Uterus (tissue), 4 donors: ENCODE results near the gene ASAP3. TPM values are rescaled to one million over a fixed set of nuclear protein-coding genes. Genes with fewer than 3 reads are reported as not detected.
"Not testable (repeated sequence)": the region's sequence is repeated elsewhere in the genome, so short reads cannot be mapped to it uniquely, and the experiment has no call there.

Experiments
- DNase-seq, 2 donors: peaks; one replicate each; pipeline ENCODE4 v3.0.0-alpha.2; 2019 to 2020
- H3K27ac ChIP-seq, 2 donors: fragments of 200-600 bp; sonication (generic); 1 replicate in 1 of 2; 2 replicates in 1 of 2; pipeline ENCODE4 v1.5.1; 2016 to 2018
- H3K27me3 ChIP-seq, 2 donors: fragments of 200-600 bp; sonication (generic); one replicate each; pipeline ENCODE4 v1.5.1; 2018 to 2019; ENCODE audit warnings: control low read depth in 1 of 2
- H3K36me3 ChIP-seq, 2 donors: fragments of 200-600 bp; sonication (generic); one replicate each; pipeline ENCODE4 v1.5.1; 2019; ENCODE audit warnings: control low read depth in 1 of 2
- H3K4me1 ChIP-seq, 2 donors: fragments of 200-600 bp; sonication (generic); one replicate each; pipeline ENCODE4 v1.5.1; 2018 to 2019; ENCODE audit warnings: control low read depth in 1 of 2
- H3K4me3 ChIP-seq, 2 donors: fragments of 200-600 bp; sonication (generic); 1 replicate in 1 of 2; 2 replicates in 1 of 2; pipeline ENCODE4 v1.5.1; 2018 to 2019; ENCODE audit warnings: mild to moderate bottlenecking in 1 of 2
- H3K9me3 ChIP-seq, 2 donors: fragments of 200-600 bp; sonication (generic); one replicate each; pipeline ENCODE4 v1.5.1; 2019; ENCODE audit warnings: control low read depth in 1 of 2
- POLR2A ChIP-seq, 2 donors: fragments of 450-650 bp; IDR thresholded peaks; one replicate each; pipeline ENCODE4 v1.6.1; 2016; ENCODE audit warnings: antibody characterized with exemption in 2 of 2, mild to moderate bottlenecking in 1 of 2, moderate library complexity in 1 of 2
- intact Hi-C: fragments of 100-400 bp; cut with DNase I; formaldehyde crosslinking; loops from one replicate; pipeline ENCODE4 v1.15.1; 2023; ENCODE audit warnings: low total_unique reads
- total RNA-seq, 4 donors: library from RNA; depleted of rRNA in 3 of 4; stranded (reverse); fragments of >200 nt in 3 of 4; gene quantifications; one replicate each; pipeline versions ENCODE4 v1.1.0 to v1.2.4, GENCODE V29; 2014 to 2023
- TF ChIP-seq, protein P1 (sequence below), 4 experiments: fragments of 200-600 bp in 2 of 4; fragments of 450-650 bp in 2 of 4; sonication (generic) in 2 of 4; IDR thresholded peaks; one replicate each; pipeline ENCODE4 v1.5.1; 2016 to 2019; ENCODE audit warnings: antibody characterized with exemption in 4 of 4, mild to moderate bottlenecking in 2 of 4, moderate library complexity in 1 of 4
- donor health status: DM: yes; HTN: yes; CAD: no.

Gene ASAP3
- total RNA-seq, 4 donors from 2014 or later = 48.4 to 87.7 (median 68.2) TPM

DNA sequence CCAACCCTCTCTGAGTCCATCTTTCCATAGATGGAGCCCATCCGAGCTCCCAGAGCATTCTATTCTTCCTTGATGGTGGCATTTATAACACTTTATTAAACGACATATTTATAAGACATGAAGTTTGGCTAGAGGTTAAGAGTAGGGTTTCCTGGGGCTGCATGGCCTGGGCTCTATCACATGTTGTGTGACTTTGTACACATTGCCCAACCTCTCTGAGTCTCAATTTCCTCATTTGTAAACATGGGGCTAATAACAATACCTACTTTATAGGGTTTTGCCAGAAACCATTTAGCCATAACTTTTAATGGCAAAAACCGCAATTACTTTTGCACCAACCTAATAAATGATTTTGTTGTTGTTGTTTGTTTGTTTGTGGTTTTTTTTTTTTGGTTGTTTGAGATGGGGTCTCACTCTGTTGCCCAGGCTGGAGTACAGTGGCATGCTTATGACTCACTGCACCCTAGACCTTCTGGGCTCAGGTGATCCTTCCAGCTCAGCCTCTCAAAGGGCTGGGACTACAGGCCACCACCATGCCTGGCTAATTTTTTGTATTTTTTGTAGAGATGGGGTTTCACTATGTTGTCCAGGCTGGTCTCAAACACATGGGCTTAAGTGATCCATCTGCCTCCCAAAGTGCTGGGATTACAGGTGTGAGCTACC lies 13.9 kb upstream of the ASAP3 start:
- TF ChIP-seq, protein P1, sequence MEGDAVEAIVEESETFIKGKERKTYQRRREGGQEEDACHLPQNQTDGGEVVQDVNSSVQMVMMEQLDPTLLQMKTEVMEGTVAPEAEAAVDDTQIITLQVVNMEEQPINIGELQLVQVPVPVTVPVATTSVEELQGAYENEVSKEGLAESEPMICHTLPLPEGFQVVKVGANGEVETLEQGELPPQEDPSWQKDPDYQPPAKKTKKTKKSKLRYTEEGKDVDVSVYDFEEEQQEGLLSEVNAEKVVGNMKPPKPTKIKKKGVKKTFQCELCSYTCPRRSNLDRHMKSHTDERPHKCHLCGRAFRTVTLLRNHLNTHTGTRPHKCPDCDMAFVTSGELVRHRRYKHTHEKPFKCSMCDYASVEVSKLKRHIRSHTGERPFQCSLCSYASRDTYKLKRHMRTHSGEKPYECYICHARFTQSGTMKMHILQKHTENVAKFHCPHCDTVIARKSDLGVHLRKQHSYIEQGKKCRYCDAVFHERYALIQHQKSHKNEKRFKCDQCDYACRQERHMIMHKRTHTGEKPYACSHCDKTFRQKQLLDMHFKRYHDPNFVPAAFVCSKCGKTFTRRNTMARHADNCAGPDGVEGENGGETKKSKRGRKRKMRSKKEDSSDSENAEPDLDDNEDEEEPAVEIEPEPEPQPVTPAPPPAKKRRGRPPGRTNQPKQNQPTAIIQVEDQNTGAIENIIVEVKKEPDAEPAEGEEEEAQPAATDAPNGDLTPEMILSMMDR (IDR thresholded peaks at IDR 0.05) = no peak
- TF ChIP-seq POLR2A (IDR thresholded peaks at IDR 0.05) = no peak
- DNase-seq = no peak
- no peaks in the 10 kb centered on the region for H3K27me3 ChIP-seq
- intact Hi-C loops = loop anchor here (5.0 kb wide), 1 partner anchor 44 kb away; no protein-coding TSS in a partner anchor
- H3K4me3 ChIP-seq = no peak overlapping the region
- no peaks in the 10 kb centered on the region for H3K9me3 ChIP-seq
- H3K36me3 ChIP-seq = no peaks in the 10 kb centered on the region
- no peaks in the 10 kb centered on the region for H3K4me1 ChIP-seq
- no peak overlapping the region for H3K27ac ChIP-seq

DNA sequence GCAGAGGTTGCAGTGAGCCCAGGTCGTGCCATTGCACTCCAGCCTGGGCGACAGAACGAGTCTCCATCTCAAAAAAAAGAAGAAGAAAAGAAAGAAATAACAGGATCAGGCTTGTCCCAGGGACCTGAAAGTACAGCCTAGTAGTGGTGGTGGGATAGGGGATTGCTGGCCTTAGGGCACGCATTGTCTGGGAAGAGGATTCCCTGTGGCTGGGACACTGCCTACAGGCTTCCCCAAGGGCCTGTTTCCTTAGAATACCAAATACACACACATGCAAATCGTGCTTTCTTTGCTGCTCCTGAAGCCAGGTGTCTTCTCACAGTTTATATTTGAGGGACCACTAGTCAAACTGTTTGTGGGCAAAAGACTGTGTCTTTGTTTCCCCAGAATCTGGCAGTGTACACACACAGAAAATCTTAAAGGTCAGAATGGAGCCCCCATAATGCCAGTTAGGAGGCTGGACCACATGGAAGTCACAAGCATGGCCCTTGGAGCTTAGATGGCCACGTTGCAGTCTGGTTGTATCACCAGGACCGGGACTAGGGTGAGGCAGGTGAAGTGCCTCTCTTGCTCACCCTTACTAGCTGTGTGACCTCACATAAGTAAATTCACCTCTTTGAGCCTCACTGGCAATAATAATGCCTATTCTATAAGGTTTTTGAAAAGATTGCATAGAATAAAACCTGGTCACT lies 12.7 kb upstream of the ASAP3 start:
- no peaks in the 10 kb centered on the region for H3K9me3 ChIP-seq
- H3K36me3 ChIP-seq = no peaks in the 10 kb centered on the region
- no peak overlapping the region for H3K4me3 ChIP-seq
- intact Hi-C loops = loop anchor here (5.0 kb wide), 1 partner anchor 46 kb away; no protein-coding TSS in a partner anchor
- H3K27ac ChIP-seq = no peak overlapping the region
- H3K27me3 ChIP-seq = no peaks in the 10 kb centered on the region
- no peak for TF ChIP-seq POLR2A (IDR thresholded peaks at IDR 0.05)
- TF ChIP-seq, protein P1 (IDR thresholded peaks at IDR 0.05) = no peak
- no peak for DNase-seq
- H3K4me1 ChIP-seq = no peaks in the 10 kb centered on the region

DNA sequence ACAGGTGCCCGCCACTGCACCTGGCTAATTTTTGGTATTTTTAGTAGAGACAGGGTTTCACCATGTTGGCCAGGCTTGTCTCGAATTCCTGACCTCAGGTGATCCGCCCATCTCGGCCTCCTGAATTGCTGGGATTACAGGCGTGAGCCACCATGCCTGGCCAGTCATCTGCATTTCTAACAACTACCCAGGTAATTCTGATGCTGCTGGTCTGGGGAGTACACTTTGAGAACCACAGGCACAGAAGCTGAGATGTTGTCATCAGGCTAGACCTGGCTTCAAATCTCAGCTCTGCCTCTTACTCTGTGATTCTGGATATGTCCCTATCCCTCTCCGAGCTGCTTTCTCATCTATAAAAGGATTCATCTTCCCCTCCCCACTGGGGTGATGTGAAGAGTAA lies 10.9 kb upstream of the ASAP3 start:
- H3K9me3 ChIP-seq, DNase-seq, H3K36me3 ChIP-seq, H3K4me1 ChIP-seq, H3K4me3 ChIP-seq, H3K27ac ChIP-seq, H3K27me3 ChIP-seq: not testable (repeated sequence)
- intact Hi-C loops = loop anchor here (5.0 kb wide), 1 partner anchor 47 kb away; no protein-coding TSS in a partner anchor

DNA sequence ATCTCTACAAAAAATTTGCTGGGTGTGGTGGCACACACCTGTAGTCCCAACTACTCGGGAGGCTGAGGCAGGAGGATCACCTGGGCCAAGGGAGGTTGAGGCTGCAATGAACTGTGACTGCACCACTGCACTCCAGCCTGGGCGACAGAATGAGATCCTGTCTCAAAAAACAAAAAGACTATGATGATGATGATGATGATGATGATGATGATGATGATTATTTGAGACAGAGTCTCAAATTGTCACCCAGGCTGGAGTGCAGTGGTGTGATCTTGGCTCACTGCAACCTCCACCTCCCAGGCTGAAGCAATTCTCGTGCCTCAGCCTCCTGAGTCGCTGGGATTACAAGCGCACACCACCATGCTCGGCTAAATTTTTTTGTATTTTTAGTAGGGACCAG lies 8.8 kb upstream of the ASAP3 start:
- H3K27me3 ChIP-seq, H3K9me3 ChIP-seq, H3K36me3 ChIP-seq, H3K27ac ChIP-seq, H3K4me3 ChIP-seq, H3K4me1 ChIP-seq, intact Hi-C loops, DNase-seq: not testable (repeated sequence)

DNA sequence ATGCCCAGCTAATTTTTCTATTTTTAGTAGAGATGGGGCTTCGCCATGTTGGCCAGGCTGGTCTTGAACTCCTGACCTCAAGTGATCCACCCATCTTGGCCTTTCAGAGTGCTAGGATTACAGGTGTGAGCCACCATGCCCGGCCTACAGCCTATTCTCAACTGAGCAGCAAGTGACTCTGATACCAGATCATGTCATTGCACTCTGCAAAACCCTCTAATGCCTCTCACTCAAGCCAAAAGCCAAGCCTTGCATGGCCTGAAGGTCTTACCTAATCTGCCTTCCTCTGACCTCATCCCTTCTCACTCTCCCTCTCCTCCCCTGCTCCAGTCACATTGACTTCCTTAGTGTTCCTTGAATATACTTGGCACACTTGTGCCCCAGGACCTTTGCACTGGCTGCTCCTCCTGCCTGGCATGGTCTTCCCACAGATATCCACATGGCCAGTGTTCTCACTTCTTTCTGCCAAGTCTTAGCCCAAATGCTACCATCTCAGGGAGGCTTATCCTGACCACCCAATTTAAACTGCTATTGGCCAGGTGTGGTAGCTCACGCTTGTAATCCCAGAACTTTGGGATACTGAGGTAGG lies 8.2 kb upstream of the ASAP3 start:
- TF ChIP-seq, protein P1 (IDR thresholded peaks at IDR 0.05) = no peak
- TF ChIP-seq POLR2A (IDR thresholded peaks at IDR 0.05) = no peak
- H3K4me1 ChIP-seq = no peaks in the 10 kb centered on the region
- H3K27ac ChIP-seq = no peak overlapping the region
- no peaks in the 10 kb centered on the region for H3K36me3 ChIP-seq
- intact Hi-C loops = no loop called here
- H3K4me3 ChIP-seq = no peak overlapping the region
- no peaks in the 10 kb centered on the region for H3K27me3 ChIP-seq
- no peak for DNase-seq
- no peaks in the 10 kb centered on the region for H3K9me3 ChIP-seq

DNA sequence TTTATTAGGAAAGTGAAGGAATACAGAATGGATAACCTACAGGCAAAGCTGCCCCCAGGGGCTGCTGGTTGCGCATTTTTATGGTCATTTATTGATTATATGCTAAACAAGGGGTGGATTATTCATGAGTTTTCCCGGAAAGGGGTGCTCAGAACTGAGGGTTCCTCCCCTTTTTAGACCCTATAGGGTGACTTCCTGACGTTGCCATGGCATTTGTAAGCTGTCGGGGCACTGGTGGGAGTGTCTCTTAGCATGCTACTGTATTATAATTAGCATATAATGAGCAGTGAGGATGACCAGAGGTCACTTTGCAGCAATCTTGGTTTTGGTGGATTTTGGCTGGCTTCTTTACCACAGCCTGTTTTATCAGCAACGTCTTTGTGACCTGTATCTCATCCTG lies 5.9 kb upstream of the ASAP3 start:
- no peaks in the 10 kb centered on the region for H3K27me3 ChIP-seq
- H3K9me3 ChIP-seq = no peaks in the 10 kb centered on the region
- intact Hi-C loops = no loop called here
- DNase-seq = no peak
- TF ChIP-seq, protein P1 (IDR thresholded peaks at IDR 0.05) = no peak
- no peak for TF ChIP-seq POLR2A (IDR thresholded peaks at IDR 0.05)
- H3K27ac ChIP-seq = no peak overlapping the region
- no peak overlapping the region for H3K4me3 ChIP-seq
- H3K4me1 ChIP-seq = no peaks in the 10 kb centered on the region
- no peaks in the 10 kb centered on the region for H3K36me3 ChIP-seq
